ENCODE measurements around the gene SHMT1. TPM values are rescaled to one million over a fixed set of nuclear protein-coding genes. Genes with fewer than 3 reads are reported as not detected.
"Not testable (repeated sequence)": the region's sequence is repeated elsewhere in the genome, so short reads cannot be mapped to it uniquely, and the experiment has no call there.

SHMT1 gene
- polyA plus RNA-seq, 3 donors: 4.2 to 17.9 (median 16.6) TPM

GRCh38 chr17:18300725-18301480 lies 62.4 kb downstream of the SHMT1 start:
- Histone ChIP-seq H4K20me1 (ENCODE audit: insufficient read depth, low read length) (no peaks in the 10 kb centered on the region), H3K4me2 (replicated peaks; ENCODE audit: extremely low read depth, low read length, poor library complexity, severe bottlenecking) (peak overlapping the region; percentile 58), H3K4me1 (ENCODE audit: control insufficient read depth in 1 of 2, insufficient read depth in 2 of 2, low read length in 2 of 2) (peaks cover 62 to 70% of the 10 kb centered on the region in 2 donors), H3K9me3 (replicated peaks in 1 of 2; ENCODE audit: control insufficient read depth in 1 of 2, insufficient read depth in 1 of 2, low read length in 2 of 2) (no peaks in the 10 kb centered on the region), H3K9ac (ENCODE audit: insufficient read depth, low read length, poor library complexity, severe bottlenecking) (peak overlapping the region; percentile 13), H3K27me3 (ENCODE audit: control insufficient read depth in 2 of 2, insufficient read depth in 2 of 2, low read length in 2 of 2) (no peaks in the 10 kb centered on the region), H2AFZ (ENCODE audit: insufficient read depth, low read depth, low read length, poor library complexity, severe bottlenecking) (peak overlapping the region; percentile 55), H3K4me3 (replicated peaks in 1 of 3; ENCODE audit: low read depth in 2 of 3, low read length in 3 of 3) (peak overlapping the region in 2 of 3 experiments; percentile 4 to 59), H3K79me2 (ENCODE audit: insufficient read depth, low read length) (peaks cover 44% of the 10 kb centered on the region), H3K27ac (ENCODE audit: low read depth in 1 of 2, low read length in 2 of 2) (peak overlapping the region; percentile 72 to 85), H3K36me3 (replicated peaks in 1 of 2; ENCODE audit: control insufficient read depth in 1 of 2, insufficient read depth in 2 of 2, low read length in 2 of 2) (peaks cover 31 to 54% of the 10 kb centered on the region in 2 donors)
- no peaks in the 10 kb centered on the region for H3K9me3 Mint-ChIP-seq
- peaks cover 67% of the 10 kb centered on the region for H3K4me1 Mint-ChIP-seq
- H3K4me3 Mint-ChIP-seq: peak overlapping the region; percentile 64 to 78
- DNase-seq: peak; percentile 53 to 71 (median 64)
- H3K27me3 Mint-ChIP-seq (ENCODE audit: low read depth in 3 of 3): no peaks in the 10 kb centered on the region
- peaks cover 42 to 59% of the 10 kb centered on the region in 2 donors for H3K36me3 Mint-ChIP-seq
- intact Hi-C loops (cut with micrococcal nuclease): loop anchor here in 1 of 2 donors (2.0 kb wide), 1 partner anchor 14 kb away; the partner anchor contains the start of genes SMCR8 and TOP3A
- 9% methylated on average over 3 of the region's 8 CpGs for WGBS (ENCODE audit: insufficient coverage)
- no peak for TF ChIP-seq CTCF (IDR thresholded peaks at IDR 0.05)
- peak overlapping the region; percentile 91 to 97 (median 95) for H3K27ac Mint-ChIP-seq

- H3K4me3 ChIP-seq (replicated peaks in 1 of 3; ENCODE audit: low read depth in 2 of 3, low read length in 3 of 3): not testable (repeated sequence)
- peaks cover 54 to 66% of the 10 kb centered on the region in 2 donors for H3K4me1 ChIP-seq (ENCODE audit: control insufficient read depth in 1 of 2, insufficient read depth in 2 of 2, low read length in 2 of 2)
Observed at GRCh38 chr17:18298061-18298460, 65.3 kb downstream of the SHMT1 start.

More at GRCh38 chr17:18298061-18298460, 65.3 kb downstream of the SHMT1 start:
- peaks cover 37 to 61% of the 10 kb centered on the region in 2 donors for H3K36me3 Mint-ChIP-seq
- not testable (repeated sequence) for H3K27ac ChIP-seq (ENCODE audit: low read depth in 1 of 2, low read length in 2 of 2); H3K9me3 ChIP-seq (replicated peaks in 1 of 2; ENCODE audit: control insufficient read depth in 1 of 2, insufficient read depth in 1 of 2, low read length in 2 of 2); H3K4me3 Mint-ChIP-seq; H2AFZ ChIP-seq (ENCODE audit: insufficient read depth, low read depth, low read length, poor library complexity, severe bottlenecking); H3K9ac ChIP-seq (ENCODE audit: insufficient read depth, low read length, poor library complexity, severe bottlenecking); H3K27me3 ChIP-seq (ENCODE audit: control insufficient read depth in 2 of 2, insufficient read depth in 2 of 2, low read length in 2 of 2); H4K20me1 ChIP-seq (ENCODE audit: insufficient read depth, low read length); H3K4me2 ChIP-seq (replicated peaks; ENCODE audit: extremely low read depth, low read length, poor library complexity, severe bottlenecking); DNase-seq; H3K27me3 Mint-ChIP-seq (ENCODE audit: low read depth in 3 of 3); H3K9me3 Mint-ChIP-seq
- H3K4me1 Mint-ChIP-seq: peaks cover 60% of the 10 kb centered on the region
- H3K36me3 ChIP-seq (replicated peaks in 1 of 2; ENCODE audit: control insufficient read depth in 1 of 2, insufficient read depth in 2 of 2, low read length in 2 of 2): peaks cover 21 to 48% of the 10 kb centered on the region in 2 donors
- 100% methylated on average over 1 of the region's 30 CpGs for WGBS (ENCODE audit: insufficient coverage)
- peaks cover 36% of the 10 kb centered on the region for H3K79me2 ChIP-seq (ENCODE audit: insufficient read depth, low read length)
- intact Hi-C loops (cut with micrococcal nuclease): loop anchor here in 1 of 2 donors (5.0 kb wide), 1 partner anchor 41 kb away; the partner anchor contains the start of gene FLII
- H3K27ac Mint-ChIP-seq: peak overlapping the region; percentile 62 to 97 (median 90)

All from CD14-positive monocyte (primary cell).